Measurements from ENCODE around the gene LAMTOR5. TPM values are rescaled to one million over a fixed set of nuclear protein-coding genes. Genes with fewer than 3 reads are reported as not detected.
"Not testable (repeated sequence)": the region's sequence is repeated elsewhere in the genome, so short reads cannot be mapped to it uniquely, and the experiment has no call there.

The LAMTOR5 gene
- total RNA-seq, 2 experiments from 2014 or later, result 105 to 108 TPM

- no peak for TF ChIP-seq CTCF (IDR thresholded peaks at IDR 0.05)
- Histone ChIP-seq H3K27me3 (ENCODE audit: control insufficient read depth in 1 of 2, insufficient read depth in 2 of 2, low read length in 2 of 2) (no peaks in the 10 kb centered on the region), H3K9me3 (ENCODE audit: control insufficient read depth in 1 of 2, insufficient read depth in 1 of 2, low read length in 2 of 2) (no peaks in the 10 kb centered on the region), H3K36me3 (ENCODE audit: insufficient read depth, low read length) (no peaks in the 10 kb centered on the region), H3K4me1 (ENCODE audit: insufficient read depth, low read length) (no peaks in the 10 kb centered on the region), H3K4me3 (ENCODE audit: low read length) (no peak overlapping the region), H3K27ac (ENCODE audit: low read depth in 1 of 2, low read length in 2 of 2) (no peak overlapping the region)
- Mint-ChIP-seq H3K36me3 (ENCODE audit: low read depth) (no peaks in the 10 kb centered on the region), H3K4me1 (ENCODE audit: low read depth) (no peaks in the 10 kb centered on the region), H3K4me3 (no peak overlapping the region), H3K27ac (no peak overlapping the region), H3K27me3 (peaks cover 6% of the 10 kb centered on the region), H3K9me3 (no peaks in the 10 kb centered on the region)
- POLR2A ChIA-PET, result no interaction called here
- DNase-seq, result no peak
- CTCF ChIA-PET, result no interaction called here
- intact Hi-C loops (cut with DNase I, micrococcal nuclease), result no loop called here
- ATAC-seq (ENCODE audit: poor library complexity), result no peak
Observed at GRCh38 chr1:110420023-110420662, 12.6 kb upstream of the LAMTOR5 start.

GRCh38 chr1:110418729-110419128, 11.2 kb upstream of the LAMTOR5 start:
- POLR2A ChIA-PET, result no interaction called here
- DNase-seq, result no peak

GRCh38 chr1:110413045-110413444, 5.6 kb upstream of the LAMTOR5 start:
- not testable (repeated sequence) for H3K27me3 Mint-ChIP-seq; DNase-seq; H3K4me3 Mint-ChIP-seq; H3K4me3 ChIP-seq (ENCODE audit: low read length); H3K27me3 ChIP-seq (ENCODE audit: control insufficient read depth in 1 of 2, insufficient read depth in 2 of 2, low read length in 2 of 2); H3K27ac ChIP-seq (ENCODE audit: low read depth in 1 of 2, low read length in 2 of 2); H3K36me3 Mint-ChIP-seq (ENCODE audit: low read depth); H3K9me3 Mint-ChIP-seq; ATAC-seq (ENCODE audit: poor library complexity); H3K36me3 ChIP-seq (ENCODE audit: insufficient read depth, low read length); H3K9me3 ChIP-seq (ENCODE audit: control insufficient read depth in 1 of 2, insufficient read depth in 1 of 2, low read length in 2 of 2); H3K27ac Mint-ChIP-seq
- CTCF ChIA-PET, result interaction anchor here (0.6 to 4.2 kb wide), 7 partner anchors 10 to 209 kb away, joined by 3 to 33 read pairs (median 4); partner anchors contain the start of gene RBM15
- H3K4me1 Mint-ChIP-seq (ENCODE audit: low read depth), result peaks cover 13% of the 10 kb centered on the region
- POLR2A ChIA-PET, result interaction anchor here (3.1 kb wide), 1 partner anchor 75 kb away, joined by 8 read pairs; no protein-coding TSS in a partner anchor
- intact Hi-C loops (cut with DNase I, micrococcal nuclease), result loop anchor here (2.0 to 10.0 kb wide), 5 partner anchors 48 to 372 kb away; no protein-coding TSS in a partner anchor
- peaks cover 12% of the 10 kb centered on the region for H3K4me1 ChIP-seq (ENCODE audit: insufficient read depth, low read length)

More at GRCh38 chr1:110418729-110419128, 11.2 kb upstream of the LAMTOR5 start:
- Mint-ChIP-seq H3K27me3 (peaks cover 2% of the 10 kb centered on the region), H3K27ac (no peak overlapping the region), H3K36me3 (ENCODE audit: low read depth) (no peaks in the 10 kb centered on the region), H3K9me3 (no peaks in the 10 kb centered on the region), H3K4me3 (no peak overlapping the region), H3K4me1 (ENCODE audit: low read depth) (no peaks in the 10 kb centered on the region)
- TF ChIP-seq CTCF (IDR thresholded peaks at IDR 0.05), result no peak
- H3K9me3 ChIP-seq (ENCODE audit: control insufficient read depth in 1 of 2, insufficient read depth in 1 of 2, low read length in 2 of 2), result no peaks in the 10 kb centered on the region
- no peak for ATAC-seq (ENCODE audit: poor library complexity)
- H3K27me3 ChIP-seq (ENCODE audit: control insufficient read depth in 1 of 2, insufficient read depth in 2 of 2, low read length in 2 of 2), result no peaks in the 10 kb centered on the region
- no peaks in the 10 kb centered on the region for H3K4me1 ChIP-seq (ENCODE audit: insufficient read depth, low read length)
- no peaks in the 10 kb centered on the region for H3K36me3 ChIP-seq (ENCODE audit: insufficient read depth, low read length)
- CTCF ChIA-PET, result no interaction called here
- no peak overlapping the region for H3K4me3 ChIP-seq (ENCODE audit: low read length)
- intact Hi-C loops (cut with DNase I, micrococcal nuclease), result loop anchor here in 1 of 2 experiments (10.0 kb wide), 1 partner anchor 366 kb away; no protein-coding TSS in a partner anchor
- no peak overlapping the region for H3K27ac ChIP-seq (ENCODE audit: low read depth in 1 of 2, low read length in 2 of 2)

All from CD4-positive, alpha-beta T cell (primary cell).